Neural cell (in vitro differentiated cells): ENCODE results near the gene SPEG. TPM values are rescaled to one million over a fixed set of nuclear protein-coding genes. Genes with fewer than 3 reads are reported as not detected.

ENCODE experiments used
- H2AFZ ChIP-seq: fragments of 200-600, 300-800 bp; sonication (generic), shearing (Covaris generic); 2 replicates; pipeline ENCODE4 v1.6.0; 2014; ENCODE audit warnings: low read depth, mild to moderate bottlenecking, antibody characterized with exemption, low read length, moderate library complexity
- H3F3A ChIP-seq: fragments of 200-600 bp; shearing (Covaris generic); 2 replicates; pipeline ENCODE4 v1.6.1; 2016; ENCODE audit warnings: mild to moderate bottlenecking, moderate library complexity, mixed read lengths, antibody characterized with exemption, low read length; ENCODE audit not compliant: insufficient read depth, poor library complexity, severe bottlenecking
- H3K27ac ChIP-seq: fragments of 200-600, 300-800 bp; sonication (generic), shearing (Covaris generic); 2 replicates; pipeline ENCODE4 v1.5.1; 2014; ENCODE audit warnings: mild to moderate bottlenecking, low read length, moderate library complexity
- H3K27me3 ChIP-seq: fragments of 300-800, 200-600 bp; sonication (generic), shearing (Covaris generic); 2 replicates; pipeline ENCODE4 v1.6.0; 2014; ENCODE audit warnings: mild to moderate bottlenecking, low read depth, low read length, moderate library complexity; ENCODE audit not compliant: insufficient read depth
- H3K36me3 ChIP-seq: fragments of 300-800, 200-600 bp; sonication (generic), shearing (Covaris generic); 2 replicates; pipeline ENCODE4 v1.5.1; 2014; ENCODE audit warnings: mild to moderate bottlenecking, antibody characterized with exemption, low read length, moderate library complexity; ENCODE audit not compliant: insufficient read depth
- H3K4me2 ChIP-seq: fragments of 300-800, 200-600 bp; sonication (generic), shearing (Covaris generic); 2 replicates; pipeline ENCODE4 v1.6.0; 2014; ENCODE audit warnings: mild to moderate bottlenecking, low read length
- H3K4me3 ChIP-seq: fragments of 300-800, 200-600 bp; sonication (generic), shearing (Covaris generic); 2 replicates; pipeline ENCODE4 v1.5.1; 2014; ENCODE audit warnings: mild to moderate bottlenecking, low read length, moderate library complexity
- H3K79me2 ChIP-seq: fragments of 200-600 bp; shearing (Covaris generic); replicated peaks from 2 replicates; pipeline ENCODE4 v1.6.0; 2014; ENCODE audit warnings: mild to moderate bottlenecking, low read length, moderate library complexity; ENCODE audit not compliant: insufficient read depth
- H3K9ac ChIP-seq: fragments of 300-800, 200-600 bp; sonication (generic), shearing (Covaris generic); 2 replicates; pipeline ENCODE4 v1.6.1; 2016; ENCODE audit warnings: mild to moderate bottlenecking, low read length, mixed read lengths
- H3K9me2 ChIP-seq: fragments of 200-600 bp; shearing (Covaris generic); 2 replicates; pipeline ENCODE4 v1.6.1; 2016; ENCODE audit warnings: mild to moderate bottlenecking, low read length, mixed read lengths; ENCODE audit not compliant: insufficient read depth
- H3K9me3 ChIP-seq: fragments of 200-600, 300-800 bp; sonication (generic), shearing (Covaris generic); 2 replicates; pipeline ENCODE4 v1.6.1; 2016; ENCODE audit warnings: mild to moderate bottlenecking, mixed run types, low read length, moderate library complexity, mixed read lengths
- H4K20me1 ChIP-seq: fragments of 200-600 bp; shearing (Covaris generic); 2 replicates; pipeline ENCODE4 v1.6.1; 2016; ENCODE audit warnings: mild to moderate bottlenecking, mixed run types; ENCODE audit not compliant: insufficient read depth
- EP300 ChIP-seq: fragments of 450-650 bp; conservative IDR thresholded peaks from 2 replicates; pipeline ENCODE4 v1.6.1; 2014; ENCODE audit warnings: antibody characterized with exemption, mild to moderate bottlenecking, moderate library complexity; ENCODE audit not compliant: poor library complexity, severe bottlenecking
- EZH2 ChIP-seq: fragments of 200-600, 300-800 bp; shearing (Covaris generic), sonication (generic); IDR thresholded peaks from 2 replicates; pipeline ENCODE4 v1.6.1; 2014; ENCODE audit warnings: antibody characterized with exemption, low read length, borderline replicate concordance, mild to moderate bottlenecking; ENCODE audit not compliant: insufficient read depth, poor library complexity, severe bottlenecking
- MXI1 ChIP-seq: fragments of 450-650 bp; conservative IDR thresholded peaks from 2 replicates; pipeline ENCODE4 v1.6.1; 2014; ENCODE audit warnings: antibody characterized with exemption, mild to moderate bottlenecking; ENCODE audit not compliant: poor library complexity, severe bottlenecking
- POLR2AphosphoS5 ChIP-seq: IDR thresholded peaks from 2 replicates; pipeline ENCODE4 v1.6.1; 2012
- RAD21 ChIP-seq: fragments of 450-650 bp; conservative IDR thresholded peaks from 2 replicates; pipeline ENCODE4 v1.6.1; 2014; ENCODE audit warnings: antibody characterized with exemption, mild to moderate bottlenecking, moderate library complexity
- REST ChIP-seq: IDR thresholded peaks from 2 replicates; pipeline ENCODE4 v1.6.1; 2012; ENCODE audit warnings: borderline replicate concordance
- SMC3 ChIP-seq: fragments of 450-650 bp; conservative IDR thresholded peaks from 2 replicates; pipeline ENCODE4 v1.6.1; 2014; ENCODE audit warnings: antibody characterized with exemption, mild to moderate bottlenecking, moderate library complexity; ENCODE audit not compliant: poor library complexity
- TAF1 ChIP-seq: IDR thresholded peaks from 2 replicates; pipeline ENCODE4 v1.6.1; 2012; ENCODE audit warnings: low read depth
- polyA plus RNA-seq: library from polyadenylated mRNA; depleted of rRNA; stranded (reverse); fragments of >200 nt; gene quantifications from 2 replicates; pipeline ENCODE4 v1.2.3, GENCODE V29; 2014
- TF ChIP-seq, protein P1 (sequence below): fragments of 450-650 bp; IDR thresholded peaks from 2 replicates; pipeline ENCODE4 v1.5.1; 2014; ENCODE audit warnings: antibody characterized with exemption, mild to moderate bottlenecking, moderate library complexity; ENCODE audit not compliant: poor library complexity, severe bottlenecking

SPEG gene
- polyA plus RNA-seq, 1 donor from 2014 or later: 58.3 TPM

DNA sequence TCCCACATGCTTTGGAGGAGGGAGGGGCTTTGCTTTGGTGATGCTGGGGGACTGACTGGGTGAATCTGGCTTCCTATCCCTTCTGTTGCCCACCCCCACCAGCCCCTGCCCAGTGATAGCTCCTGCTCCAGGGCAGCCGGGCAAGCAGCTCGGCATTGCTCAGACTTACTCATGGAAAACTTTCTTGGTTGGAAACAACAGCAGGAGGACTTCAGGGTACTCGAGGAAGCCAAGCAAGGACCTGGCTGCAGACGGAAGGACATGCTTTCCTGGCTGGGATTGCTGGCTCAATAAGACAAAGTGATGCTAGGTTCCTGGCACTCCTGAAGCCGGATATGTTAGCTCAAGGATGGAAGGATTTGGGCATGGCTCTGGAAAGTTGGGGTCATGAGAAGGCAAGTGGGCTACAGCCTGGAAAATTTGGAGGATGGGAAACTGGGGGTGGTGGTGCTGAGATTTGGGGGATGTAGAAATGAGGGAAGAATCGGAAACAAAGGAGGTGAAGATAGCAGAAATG is 3.1 kb downstream of the SPEG start:
- no peaks in the 10 kb centered on the region for H3K9me3 ChIP-seq
- no peak overlapping the region for H2AFZ ChIP-seq
- H3K4me2 ChIP-seq: no peak overlapping the region
- no peak overlapping the region for H3K4me3 ChIP-seq
- no peaks in the 10 kb centered on the region for H4K20me1 ChIP-seq
- H3F3A ChIP-seq: no peaks in the 10 kb centered on the region
- no peaks in the 10 kb centered on the region for H3K36me3 ChIP-seq
- peaks cover 36% of the 10 kb centered on the region for H3K27me3 ChIP-seq
- no peaks in the 10 kb centered on the region for H3K9me2 ChIP-seq
- no peak overlapping the region for H3K9ac ChIP-seq
- TF ChIP-seq RAD21: no peak
- no peak for TF ChIP-seq EZH2
- no peak for TF ChIP-seq TAF1
- no peak for TF ChIP-seq MXI1
- no peak for TF ChIP-seq POLR2AphosphoS5
- TF ChIP-seq EP300: no peak
- no peak for TF ChIP-seq REST
- TF ChIP-seq, protein P1, sequence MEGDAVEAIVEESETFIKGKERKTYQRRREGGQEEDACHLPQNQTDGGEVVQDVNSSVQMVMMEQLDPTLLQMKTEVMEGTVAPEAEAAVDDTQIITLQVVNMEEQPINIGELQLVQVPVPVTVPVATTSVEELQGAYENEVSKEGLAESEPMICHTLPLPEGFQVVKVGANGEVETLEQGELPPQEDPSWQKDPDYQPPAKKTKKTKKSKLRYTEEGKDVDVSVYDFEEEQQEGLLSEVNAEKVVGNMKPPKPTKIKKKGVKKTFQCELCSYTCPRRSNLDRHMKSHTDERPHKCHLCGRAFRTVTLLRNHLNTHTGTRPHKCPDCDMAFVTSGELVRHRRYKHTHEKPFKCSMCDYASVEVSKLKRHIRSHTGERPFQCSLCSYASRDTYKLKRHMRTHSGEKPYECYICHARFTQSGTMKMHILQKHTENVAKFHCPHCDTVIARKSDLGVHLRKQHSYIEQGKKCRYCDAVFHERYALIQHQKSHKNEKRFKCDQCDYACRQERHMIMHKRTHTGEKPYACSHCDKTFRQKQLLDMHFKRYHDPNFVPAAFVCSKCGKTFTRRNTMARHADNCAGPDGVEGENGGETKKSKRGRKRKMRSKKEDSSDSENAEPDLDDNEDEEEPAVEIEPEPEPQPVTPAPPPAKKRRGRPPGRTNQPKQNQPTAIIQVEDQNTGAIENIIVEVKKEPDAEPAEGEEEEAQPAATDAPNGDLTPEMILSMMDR: no peak
- TF ChIP-seq SMC3: no peak
- H3K27ac ChIP-seq: no peak overlapping the region
- no peaks in the 10 kb centered on the region for H3K79me2 ChIP-seq

GRCh38 chr2:219438453-219438852 is 3.8 kb downstream of the SPEG start:
- H3K9ac ChIP-seq: no peak overlapping the region
- no peaks in the 10 kb centered on the region for H3K36me3 ChIP-seq
- H4K20me1 ChIP-seq: no peaks in the 10 kb centered on the region
- H3K9me3 ChIP-seq: no peaks in the 10 kb centered on the region
- no peaks in the 10 kb centered on the region for H3K79me2 ChIP-seq
- H3K9me2 ChIP-seq: no peaks in the 10 kb centered on the region
- no peak overlapping the region for H3K27ac ChIP-seq
- H3K4me2 ChIP-seq: no peak overlapping the region
- peaks cover 36% of the 10 kb centered on the region for H3K27me3 ChIP-seq
- no peaks in the 10 kb centered on the region for H3F3A ChIP-seq
- TF ChIP-seq EP300: no peak
- TF ChIP-seq REST: no peak
- TF ChIP-seq RAD21: no peak
- no peak for TF ChIP-seq TAF1
- TF ChIP-seq MXI1: no peak
- no peak for TF ChIP-seq POLR2AphosphoS5
- no peak for TF ChIP-seq SMC3
- no peak for TF ChIP-seq EZH2
- TF ChIP-seq, protein P1: no peak
- H3K4me3 ChIP-seq: no peak overlapping the region
- H2AFZ ChIP-seq: no peak overlapping the region
